Stimulated activated CD8-positive, alpha-beta memory T cell treated with anti-CD3 and anti-CD28 coated beads, Interleukin-7, amount 100 ng/mL, for 1 hour (primary cell): ENCODE results near the gene RNU6-7.

Source experiments
- DNase-seq, 2 donors: peaks; one replicate each; pipeline ENCODE4 v3.0.0-alpha.2; 2020; ENCODE audit warnings: low read depth in 2 of 2

Gene RNU6-7

GRCh38 chr14:32201816-32202490 lies at the start of gene RNU6-7:
TSS of gene RNU6-7 (plus strand) at chr14:32202045.
- DNase-seq = no peak

- no peak for DNase-seq
Measured at GRCh38 chr14:32166029-32166428, 35.8 kb upstream of the RNU6-7 start.

GRCh38 chr14:32166924-32167323 lies 34.9 kb upstream of the RNU6-7 start:
- no peak for DNase-seq

GRCh38 chr14:32167907-32168306 lies 33.9 kb upstream of the RNU6-7 start:
- no peak for DNase-seq

GRCh38 chr14:32169191-32169590 lies 32.7 kb upstream of the RNU6-7 start:
- no peak for DNase-seq

- no peak for DNase-seq
Measured at GRCh38 chr14:32171469-32171868, 30.4 kb upstream of the RNU6-7 start.

GRCh38 chr14:32183151-32184058 lies 18.4 kb upstream of the RNU6-7 start:
- no peak for DNase-seq

- DNase-seq = no peak
Measured at GRCh38 chr14:32185097-32185496, 16.7 kb upstream of the RNU6-7 start.

GRCh38 chr14:32186248-32186647 lies 15.6 kb upstream of the RNU6-7 start:
- DNase-seq = no peak

- no peak for DNase-seq
Measured at GRCh38 chr14:32189811-32190210, 12.0 kb upstream of the RNU6-7 start.

GRCh38 chr14:32190673-32191072 lies 11.2 kb upstream of the RNU6-7 start:
- DNase-seq = no peak

- no peak for DNase-seq
Measured at GRCh38 chr14:32192712-32193373, 9.0 kb upstream of the RNU6-7 start.

- no peak for DNase-seq
Measured at GRCh38 chr14:32193532-32193931, 8.3 kb upstream of the RNU6-7 start.

- DNase-seq = no peak
Measured at GRCh38 chr14:32195636-32196035, 6.2 kb upstream of the RNU6-7 start.

- no peak for DNase-seq
Measured at GRCh38 chr14:32197919-32198318, 3.9 kb upstream of the RNU6-7 start.

GRCh38 chr14:32200368-32201192 lies 1.3 kb upstream of the RNU6-7 start:
- DNase-seq = no peak

GRCh38 chr14:32201193-32201815 lies 541 bp upstream of the RNU6-7 start:
- DNase-seq = peak; percentile 37 to 52

GRCh38 chr14:32202491-32202997 lies 699 bp downstream of the RNU6-7 start:
- no peak for DNase-seq

GRCh38 chr14:32202998-32203882 lies 1.4 kb downstream of the RNU6-7 start, which contains the start of gene RNU6-8:
TSS of gene RNU6-8 (minus strand) at chr14:32203269.
- peak; percentile 57 to 75 for DNase-seq

- DNase-seq = no peak
Measured at GRCh38 chr14:32203928-32204357, 2.1 kb downstream of the RNU6-7 start.
